ENCODE data around the gene MICAL2.

MICAL2 gene

DNA sequence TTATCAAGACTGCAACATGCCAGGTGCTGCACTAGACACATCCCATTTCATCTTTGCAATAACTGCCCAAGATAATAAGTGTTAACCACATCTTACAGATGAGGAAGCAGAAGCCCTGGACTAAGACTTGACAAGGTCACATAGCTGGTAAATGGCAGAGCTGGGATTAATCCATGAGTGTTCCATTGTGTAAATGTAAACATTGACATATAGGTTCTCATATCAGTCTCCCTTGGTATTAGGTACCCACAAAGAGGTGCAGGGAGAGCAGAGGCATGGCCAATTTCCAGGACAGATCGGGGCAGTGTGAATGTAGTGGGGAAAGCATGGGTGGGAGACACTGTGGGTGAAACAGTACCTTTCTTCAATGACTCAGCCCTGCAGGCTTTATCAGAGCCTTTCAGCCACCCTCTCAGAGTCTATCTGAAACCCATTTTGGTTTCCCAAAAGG is 17.9 kb downstream of the MICAL2 start:
- 83 to 100% methylated on average over 1 of the region's 1 CpG for WGBS, 2 experiments (ENCODE audit: insufficient coverage in 2 of 2)
- Histone ChIP-seq H3K9me3 (ENCODE audit: control insufficient read depth, low read length) (no peaks in the 10 kb centered on the region), H3K36me3 (ENCODE audit: control insufficient read depth, insufficient read depth, low read length) (peaks cover 52% of the 10 kb centered on the region), H3K4me1 (ENCODE audit: control insufficient read depth, insufficient read depth, low read length, poor library complexity, severe bottlenecking) (peaks cover 40% of the 10 kb centered on the region), H3K27ac (ENCODE audit: low read depth, low read length, severe bottlenecking) (no peak overlapping the region), H3K4me3 (ENCODE audit: extremely low read depth, insufficient read depth, low read length, poor library complexity, severe bottlenecking) (no peak overlapping the region)

DNA sequence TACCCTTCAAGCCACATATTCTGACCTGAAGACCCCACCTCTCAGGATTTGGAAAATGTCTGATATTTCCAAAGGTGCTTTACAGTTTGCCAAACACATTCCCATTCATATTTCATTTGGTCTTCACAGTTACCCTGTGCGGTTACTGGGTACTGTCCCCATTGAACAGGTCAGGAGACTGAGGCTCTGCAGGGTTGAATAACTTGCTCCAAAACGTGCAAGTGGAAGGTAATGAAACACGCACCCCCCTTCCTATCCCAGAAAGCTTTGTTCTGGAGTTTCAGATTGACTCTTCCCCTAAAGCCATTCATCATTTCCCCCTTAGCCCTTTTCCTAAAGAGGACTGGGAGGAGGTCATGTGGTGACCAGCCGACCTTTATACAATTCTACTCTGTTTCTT is 18.8 kb downstream of the MICAL2 start:
- Histone ChIP-seq H3K4me1 (ENCODE audit: control insufficient read depth, insufficient read depth, low read length, poor library complexity, severe bottlenecking) (peaks cover 31% of the 10 kb centered on the region), H3K4me3 (ENCODE audit: extremely low read depth, insufficient read depth, low read length, poor library complexity, severe bottlenecking) (no peak overlapping the region), H3K27ac (ENCODE audit: low read depth, low read length, severe bottlenecking) (no peak overlapping the region), H3K36me3 (ENCODE audit: control insufficient read depth, insufficient read depth, low read length) (peaks cover 61% of the 10 kb centered on the region), H3K9me3 (ENCODE audit: control insufficient read depth, low read length) (no peaks in the 10 kb centered on the region)
- 86 to 100% methylated on average over 1 to 3 of the region's 4 CpGs for WGBS, 2 experiments (ENCODE audit: insufficient coverage in 2 of 2)

DNA sequence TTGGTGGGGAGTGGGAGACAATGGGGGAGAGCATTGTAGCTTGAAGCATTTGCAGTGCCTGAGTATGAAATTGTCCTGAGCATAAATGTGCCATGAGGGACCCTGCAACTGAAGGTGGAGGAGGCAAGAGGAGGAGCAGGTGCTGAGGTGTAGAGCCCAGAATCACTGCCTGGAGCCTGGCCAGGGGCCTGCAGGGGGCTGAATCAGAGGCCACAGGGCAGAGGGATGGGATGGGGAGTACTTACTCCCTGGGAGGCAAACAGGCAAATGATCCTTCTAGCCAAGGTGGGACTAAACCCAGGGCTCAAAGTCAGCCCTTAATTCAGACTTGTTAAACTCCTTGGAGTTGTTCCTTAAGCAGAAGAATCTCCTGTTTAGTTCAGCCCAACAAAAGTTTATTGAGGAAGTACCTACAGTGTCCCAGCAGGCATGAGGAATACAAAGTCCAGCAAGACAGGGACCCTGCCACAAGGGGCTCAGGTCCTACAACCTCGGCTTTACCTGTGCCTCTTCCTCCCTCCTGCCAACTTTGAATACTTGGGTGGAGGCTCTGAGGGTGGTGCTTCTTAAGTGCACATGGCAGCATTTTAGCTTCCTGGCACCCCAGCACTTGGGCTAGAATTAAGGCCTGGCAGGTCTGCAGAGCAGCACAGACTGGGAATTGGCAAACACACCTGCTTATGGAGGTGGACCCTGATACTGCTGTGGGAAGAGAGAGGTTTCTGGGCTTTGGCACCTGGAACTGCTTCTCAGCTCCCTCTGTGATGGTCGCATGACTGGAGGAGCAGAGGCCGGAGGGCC is 20.0 kb downstream of the MICAL2 start:
- no peak overlapping the region for H3K27ac ChIP-seq (ENCODE audit: low read depth, low read length, severe bottlenecking)
- H3K4me3 ChIP-seq (ENCODE audit: extremely low read depth, insufficient read depth, low read length, poor library complexity, severe bottlenecking), result no peak overlapping the region
- H3K9me3 ChIP-seq (ENCODE audit: control insufficient read depth, low read length), result no peaks in the 10 kb centered on the region
- H3K4me1 ChIP-seq (ENCODE audit: control insufficient read depth, insufficient read depth, low read length, poor library complexity, severe bottlenecking), result peaks cover 20% of the 10 kb centered on the region
- WGBS, 2 experiments (ENCODE audit: insufficient coverage in 2 of 2), result 90 to 94% methylated on average over 2 to 3 of the region's 3 CpGs
- peaks cover 68% of the 10 kb centered on the region for H3K36me3 ChIP-seq (ENCODE audit: control insufficient read depth, insufficient read depth, low read length)

DNA sequence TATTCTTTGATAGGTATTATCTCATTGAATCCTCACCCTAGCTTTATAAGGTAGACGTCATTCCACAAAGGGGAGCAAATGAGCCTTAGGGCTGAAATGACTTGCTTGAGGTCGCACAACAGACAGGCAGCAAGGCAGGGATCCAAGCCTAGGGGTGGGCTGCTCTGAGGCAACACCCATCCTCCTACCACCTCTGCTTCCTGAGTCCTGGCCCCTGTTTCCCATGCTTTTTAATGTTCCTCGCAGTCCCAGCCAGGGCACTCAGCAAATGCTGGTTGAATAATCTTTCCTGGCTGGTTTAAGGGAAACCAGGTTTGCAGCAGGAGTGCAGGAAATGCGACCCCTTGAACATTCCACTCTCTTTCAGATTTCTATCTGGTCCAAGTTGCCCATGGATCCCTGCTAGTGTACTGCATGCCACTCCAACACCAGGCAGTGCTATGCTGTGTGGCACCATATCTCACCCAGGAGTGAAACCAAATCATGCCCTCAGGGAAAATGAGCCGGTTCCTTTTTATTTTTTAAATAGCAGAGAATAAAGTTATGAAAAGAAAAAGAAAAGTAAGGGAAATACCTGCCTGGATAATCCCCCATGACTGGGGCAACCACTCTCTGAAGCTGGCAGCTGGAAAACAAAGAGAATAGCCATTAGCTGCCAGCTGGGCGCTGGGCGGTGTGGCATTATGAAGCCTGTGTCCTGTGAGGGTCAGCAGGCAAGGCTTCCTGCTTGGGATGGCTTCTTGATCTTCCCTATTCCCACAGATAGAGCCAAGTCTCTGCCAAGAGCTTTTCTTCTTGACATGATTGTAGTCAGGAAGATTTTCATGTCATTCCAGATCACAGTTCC is 21.8 kb downstream of the MICAL2 start:
- Histone ChIP-seq H3K36me3 (ENCODE audit: control insufficient read depth, insufficient read depth, low read length) (peaks cover 67% of the 10 kb centered on the region), H3K4me3 (ENCODE audit: extremely low read depth, insufficient read depth, low read length, poor library complexity, severe bottlenecking) (no peak overlapping the region), H3K9me3 (ENCODE audit: control insufficient read depth, low read length) (no peaks in the 10 kb centered on the region), H3K4me1 (ENCODE audit: control insufficient read depth, insufficient read depth, low read length, poor library complexity, severe bottlenecking) (peaks cover 5% of the 10 kb centered on the region), H3K27ac (ENCODE audit: low read depth, low read length, severe bottlenecking) (no peak overlapping the region)
- WGBS, 2 experiments (ENCODE audit: insufficient coverage in 2 of 2), result 91 to 95% methylated on average over 4 to 5 of the region's 7 CpGs

DNA sequence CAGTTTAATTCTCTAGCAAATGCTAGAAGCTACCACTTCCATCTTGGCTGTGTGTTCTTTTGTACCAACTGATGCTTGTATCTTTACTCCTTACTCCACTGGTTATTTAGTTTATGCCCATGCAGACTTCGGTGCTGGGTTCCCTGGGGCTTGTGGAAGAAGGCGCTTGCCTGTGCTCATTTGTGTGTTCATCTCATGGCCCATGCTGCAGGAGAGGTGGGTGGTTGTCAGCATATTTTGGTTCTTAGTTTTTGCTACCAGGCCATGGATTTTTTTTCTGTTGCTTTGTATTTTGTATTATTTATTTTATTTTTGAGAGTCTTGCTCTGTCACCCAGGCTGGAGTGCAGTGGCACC is 22.4 kb downstream of the MICAL2 start:
- Histone ChIP-seq H3K27ac (ENCODE audit: low read depth, low read length, severe bottlenecking) (no peak overlapping the region), H3K4me1 (ENCODE audit: control insufficient read depth, insufficient read depth, low read length, poor library complexity, severe bottlenecking) (peaks cover 9% of the 10 kb centered on the region), H3K4me3 (ENCODE audit: extremely low read depth, insufficient read depth, low read length, poor library complexity, severe bottlenecking) (no peak overlapping the region), H3K9me3 (ENCODE audit: control insufficient read depth, low read length) (no peaks in the 10 kb centered on the region), H3K36me3 (ENCODE audit: control insufficient read depth, insufficient read depth, low read length) (peaks cover 66% of the 10 kb centered on the region)
- 100% methylated on average over 2 of the region's 2 CpGs; no CpG with 5 or more reads in 1 of the 2 experiments for WGBS, 2 experiments (ENCODE audit: insufficient coverage in 2 of 2)

DNA sequence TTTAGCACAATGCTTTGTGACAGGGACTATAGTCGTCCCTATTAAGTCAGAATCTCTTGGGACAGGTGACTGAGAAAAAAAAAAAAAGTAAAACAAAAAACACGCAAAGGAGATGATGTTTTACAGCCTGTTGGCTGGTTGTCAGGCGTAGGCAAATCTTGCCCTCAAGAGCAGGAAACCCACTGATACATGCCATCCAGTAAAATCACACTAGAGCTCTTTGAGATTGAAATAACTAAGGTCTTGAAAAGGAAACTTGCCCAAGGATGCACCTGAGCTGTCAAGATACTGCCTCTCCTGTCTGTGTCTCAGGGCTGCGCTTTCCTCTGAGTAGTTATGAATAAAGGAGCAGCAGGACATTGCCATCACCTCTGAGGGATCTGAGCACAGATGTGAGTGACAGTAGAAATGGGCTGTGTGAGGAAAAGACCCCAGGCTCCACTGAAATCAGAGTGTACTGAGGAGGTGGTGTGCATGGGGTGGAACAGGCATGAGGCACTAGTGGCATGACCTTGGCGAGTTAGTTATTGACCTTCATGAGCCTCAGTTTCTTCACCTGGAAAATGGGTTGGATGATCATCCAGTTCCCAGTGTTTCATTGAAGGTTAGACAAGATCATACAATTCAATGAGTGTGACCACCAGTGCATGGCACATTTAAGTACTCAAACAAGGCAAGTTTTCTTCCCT is 23.3 kb downstream of the MICAL2 start:
- Histone ChIP-seq H3K9me3 (ENCODE audit: control insufficient read depth, low read length) (no peaks in the 10 kb centered on the region), H3K4me1 (ENCODE audit: control insufficient read depth, insufficient read depth, low read length, poor library complexity, severe bottlenecking) (peaks cover 14% of the 10 kb centered on the region), H3K4me3 (ENCODE audit: extremely low read depth, insufficient read depth, low read length, poor library complexity, severe bottlenecking) (no peak overlapping the region), H3K27ac (ENCODE audit: low read depth, low read length, severe bottlenecking) (no peak overlapping the region), H3K36me3 (ENCODE audit: control insufficient read depth, insufficient read depth, low read length) (peaks cover 67% of the 10 kb centered on the region)
- whole genome bisulfite sequencing, 2 experiments (ENCODE audit: insufficient coverage in 2 of 2), result 92 to 96% methylated on average over 3 to 5 of the region's 5 CpGs

DNA sequence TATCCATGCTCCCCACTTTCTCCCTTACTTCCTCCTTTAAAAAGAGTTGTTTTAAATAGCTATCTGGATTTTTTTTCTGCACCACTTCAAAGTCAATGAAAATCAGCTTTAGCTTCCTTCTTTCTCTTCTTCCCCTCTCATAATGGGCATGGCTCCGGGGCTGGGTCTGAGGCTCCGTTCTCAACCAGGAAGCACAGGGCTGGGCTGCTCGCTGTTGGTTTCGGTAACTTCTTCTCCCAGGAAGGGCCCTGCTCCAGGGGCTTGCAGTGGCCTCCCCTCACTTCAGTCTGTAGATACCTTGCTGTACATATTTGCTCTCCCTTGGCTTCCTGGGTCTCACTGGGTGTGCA is 23.8 kb downstream of the MICAL2 start:
- H3K4me1 ChIP-seq (ENCODE audit: control insufficient read depth, insufficient read depth, low read length, poor library complexity, severe bottlenecking), result peaks cover 19% of the 10 kb centered on the region
- 92 to 94% methylated on average over 4 of the region's 4 CpGs for WGBS, 2 experiments (ENCODE audit: insufficient coverage in 2 of 2)
- H3K4me3 ChIP-seq (ENCODE audit: extremely low read depth, insufficient read depth, low read length, poor library complexity, severe bottlenecking), result no peak overlapping the region
- H3K9me3 ChIP-seq (ENCODE audit: control insufficient read depth, low read length), result no peaks in the 10 kb centered on the region
- H3K36me3 ChIP-seq (ENCODE audit: control insufficient read depth, insufficient read depth, low read length), result peaks cover 68% of the 10 kb centered on the region
- no peak overlapping the region for H3K27ac ChIP-seq (ENCODE audit: low read depth, low read length, severe bottlenecking)

DNA sequence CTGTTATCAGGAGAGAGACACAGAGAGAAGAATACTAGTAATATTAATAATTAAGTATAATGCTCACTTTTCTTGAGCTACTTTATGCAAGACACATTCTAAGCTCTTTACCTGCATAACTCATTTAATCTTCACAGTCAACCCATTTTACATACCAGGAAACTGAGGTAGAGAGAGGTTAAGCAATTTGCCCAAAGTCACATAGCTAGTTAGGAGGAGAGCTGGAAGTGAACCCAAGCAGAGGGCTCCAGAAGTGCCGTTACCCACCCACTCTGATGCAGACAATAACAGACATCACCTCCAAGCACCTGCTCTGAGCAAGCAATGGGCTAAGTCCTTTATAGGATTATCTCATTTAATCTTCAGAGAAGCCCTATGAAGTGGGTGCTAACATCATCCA is 24.8 kb downstream of the MICAL2 start:
- H3K4me3 ChIP-seq (ENCODE audit: extremely low read depth, insufficient read depth, low read length, poor library complexity, severe bottlenecking), result no peak overlapping the region
- peaks cover 70% of the 10 kb centered on the region for H3K36me3 ChIP-seq (ENCODE audit: control insufficient read depth, insufficient read depth, low read length)
- no peak overlapping the region for H3K27ac ChIP-seq (ENCODE audit: low read depth, low read length, severe bottlenecking)
- no peaks in the 10 kb centered on the region for H3K9me3 ChIP-seq (ENCODE audit: control insufficient read depth, low read length)
- peaks cover 26% of the 10 kb centered on the region for H3K4me1 ChIP-seq (ENCODE audit: control insufficient read depth, insufficient read depth, low read length, poor library complexity, severe bottlenecking)
- 75% methylated on average over 1 of the region's 1 CpG; no CpG with 5 or more reads in 1 of the 2 experiments for WGBS, 2 experiments (ENCODE audit: insufficient coverage in 2 of 2)

DNA sequence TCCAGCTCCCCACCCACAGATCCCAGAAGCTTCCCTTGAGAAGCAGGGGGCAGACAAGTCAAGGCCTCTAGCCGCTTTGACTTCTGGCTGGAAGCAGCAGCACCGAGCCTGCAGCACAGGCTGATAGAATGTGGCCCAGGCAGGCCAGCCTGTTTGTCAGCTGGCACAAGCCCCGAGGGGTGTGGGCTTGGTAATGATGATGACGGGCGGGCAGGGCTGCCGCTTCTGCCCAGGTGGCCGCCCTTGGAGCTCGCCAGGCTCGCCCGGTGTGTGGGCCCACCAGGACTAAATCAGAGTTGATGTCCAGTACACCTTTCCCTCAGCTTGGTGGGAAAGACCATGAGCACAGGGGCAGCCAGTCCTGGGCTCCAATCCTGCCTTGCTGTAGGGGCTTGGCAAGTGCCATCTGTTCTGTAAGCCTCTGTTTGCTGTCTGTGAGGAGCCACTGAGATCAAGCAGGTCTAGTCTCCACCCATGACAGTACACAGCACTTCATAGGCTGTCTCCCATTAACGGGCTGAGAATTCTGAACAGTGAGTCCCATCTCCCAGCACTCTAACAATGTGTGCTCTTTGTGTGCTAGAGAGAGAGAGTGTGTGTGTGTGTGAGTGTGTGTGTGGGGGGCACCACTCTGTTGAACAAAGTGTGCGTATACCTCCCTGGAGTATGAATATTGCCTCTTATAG is 26.8 kb downstream of the MICAL2 start:
- H3K36me3 ChIP-seq (ENCODE audit: control insufficient read depth, insufficient read depth, low read length), result peaks cover 76% of the 10 kb centered on the region
- peaks cover 39% of the 10 kb centered on the region for H3K4me1 ChIP-seq (ENCODE audit: control insufficient read depth, insufficient read depth, low read length, poor library complexity, severe bottlenecking)
- WGBS, 2 experiments (ENCODE audit: insufficient coverage in 2 of 2), result 91% methylated on average over 9 to 10 of the region's 12 CpGs
- no peaks in the 10 kb centered on the region for H3K9me3 ChIP-seq (ENCODE audit: control insufficient read depth, low read length)
- H3K27ac ChIP-seq (ENCODE audit: low read depth, low read length, severe bottlenecking), result no peak overlapping the region
- no peak overlapping the region for H3K4me3 ChIP-seq (ENCODE audit: extremely low read depth, insufficient read depth, low read length, poor library complexity, severe bottlenecking)
